Mucosa of descending colon (tissue), 3 donors: ENCODE measurements around the gene PHYKPL. TPM values are rescaled to one million over a fixed set of nuclear protein-coding genes. Genes with fewer than 3 reads are reported as not detected.
"Not testable (repeated sequence)": the region's sequence is repeated elsewhere in the genome, so short reads cannot be mapped to it uniquely, and the experiment has no call there.

Experiments
- ATAC-seq: fragments of 200-7000 bp; cut with Tn5 transposase; one replicate; pipeline ENCODE4 v1.9.1; 2020; ENCODE audit warnings: mild to moderate bottlenecking, moderate library complexity
- DNase-seq, 3 donors: peaks; one replicate each; pipeline ENCODE4 v3.0.0-alpha.2; 2020
- H3K36me3 ChIP-seq: fragments of 200-600 bp; one replicate; pipeline ENCODE4 v1.8.0; 2021; ENCODE audit warnings: low read depth, mild to moderate bottlenecking
- H3K4me1 ChIP-seq: fragments of 200-600 bp; one replicate; pipeline ENCODE4 v1.8.0; 2021; ENCODE audit warnings: low read depth, mild to moderate bottlenecking
- H3K4me3 ChIP-seq: fragments of 200-600 bp; one replicate; pipeline ENCODE4 v1.8.0; 2021; ENCODE audit warnings: mild to moderate bottlenecking
- H3K9me3 ChIP-seq: fragments of 200-600 bp; one replicate; pipeline ENCODE4 v1.8.0; 2021; ENCODE audit warnings: mild to moderate bottlenecking
- intact Hi-C, 2 donors: fragments of 100-400 bp; cut with DNase I in 1 of 2; cut with micrococcal nuclease in 1 of 2; formaldehyde crosslinking; loops; one replicate each; pipeline versions ENCODE4 v1.11.0 to v1.11.1; 2022; cut with DNase I, micrococcal nuclease
- total RNA-seq, 3 donors: library from RNA; stranded (reverse); fragmentation: NEBNext Ultra II Directional in 2 of 3; extraction: Animal tissue kit (Norgen Biotek cat#: 25700) in 2 of 3; gene quantifications; one replicate each; pipeline versions ENCODE4 v1.2.1 to v1.2.4, GENCODE V29; 2021 to 2023
- TF ChIP-seq, protein P1 (sequence below): fragments of 200-600 bp; IDR thresholded peaks from one replicate; pipeline ENCODE4 v1.8.0; 2022; ENCODE audit warnings: antibody characterized with exemption, mild to moderate bottlenecking
- donor health status: DM: no; HTN: no; CAD: no; lungs with moderate emphysema.
- donor health status: DM: no; HTN: no; CAD: no.
- donor health status: DM: no; HTN: yes; CAD: no.

PHYKPL gene
- total RNA-seq, 3 donors from 2014 or later = 179 to 331 (median 194) TPM

DNA sequence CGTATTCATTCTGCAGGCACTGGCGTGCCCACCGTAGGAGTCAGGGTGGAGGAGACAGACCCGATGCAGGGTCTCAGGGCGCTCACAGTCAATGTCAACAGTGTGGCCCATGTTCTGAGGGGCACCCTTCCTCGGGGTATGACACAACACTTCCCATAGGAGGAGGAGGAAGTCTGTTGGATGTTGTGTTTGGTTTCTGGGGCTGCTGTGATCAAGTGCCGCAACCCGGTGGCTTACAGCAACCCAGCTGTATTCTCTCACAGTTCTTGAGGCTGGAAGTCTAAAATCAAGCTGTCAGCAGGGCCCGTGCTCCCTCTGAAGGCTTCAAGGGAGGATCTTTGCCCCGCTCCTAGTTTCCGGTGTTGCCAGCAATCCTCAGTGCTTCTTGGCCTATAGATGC is 33.9 kb downstream of the PHYKPL start:
- DNase-seq = no peak
- ATAC-seq = no peak
- no peaks in the 10 kb centered on the region for H3K9me3 ChIP-seq
- TF ChIP-seq, protein P1, sequence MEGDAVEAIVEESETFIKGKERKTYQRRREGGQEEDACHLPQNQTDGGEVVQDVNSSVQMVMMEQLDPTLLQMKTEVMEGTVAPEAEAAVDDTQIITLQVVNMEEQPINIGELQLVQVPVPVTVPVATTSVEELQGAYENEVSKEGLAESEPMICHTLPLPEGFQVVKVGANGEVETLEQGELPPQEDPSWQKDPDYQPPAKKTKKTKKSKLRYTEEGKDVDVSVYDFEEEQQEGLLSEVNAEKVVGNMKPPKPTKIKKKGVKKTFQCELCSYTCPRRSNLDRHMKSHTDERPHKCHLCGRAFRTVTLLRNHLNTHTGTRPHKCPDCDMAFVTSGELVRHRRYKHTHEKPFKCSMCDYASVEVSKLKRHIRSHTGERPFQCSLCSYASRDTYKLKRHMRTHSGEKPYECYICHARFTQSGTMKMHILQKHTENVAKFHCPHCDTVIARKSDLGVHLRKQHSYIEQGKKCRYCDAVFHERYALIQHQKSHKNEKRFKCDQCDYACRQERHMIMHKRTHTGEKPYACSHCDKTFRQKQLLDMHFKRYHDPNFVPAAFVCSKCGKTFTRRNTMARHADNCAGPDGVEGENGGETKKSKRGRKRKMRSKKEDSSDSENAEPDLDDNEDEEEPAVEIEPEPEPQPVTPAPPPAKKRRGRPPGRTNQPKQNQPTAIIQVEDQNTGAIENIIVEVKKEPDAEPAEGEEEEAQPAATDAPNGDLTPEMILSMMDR = no peak
- no peaks in the 10 kb centered on the region for H3K36me3 ChIP-seq
- intact Hi-C loops = no loop called here
- peaks cover 2% of the 10 kb centered on the region for H3K4me1 ChIP-seq
- H3K4me3 ChIP-seq = no peak overlapping the region

DNA sequence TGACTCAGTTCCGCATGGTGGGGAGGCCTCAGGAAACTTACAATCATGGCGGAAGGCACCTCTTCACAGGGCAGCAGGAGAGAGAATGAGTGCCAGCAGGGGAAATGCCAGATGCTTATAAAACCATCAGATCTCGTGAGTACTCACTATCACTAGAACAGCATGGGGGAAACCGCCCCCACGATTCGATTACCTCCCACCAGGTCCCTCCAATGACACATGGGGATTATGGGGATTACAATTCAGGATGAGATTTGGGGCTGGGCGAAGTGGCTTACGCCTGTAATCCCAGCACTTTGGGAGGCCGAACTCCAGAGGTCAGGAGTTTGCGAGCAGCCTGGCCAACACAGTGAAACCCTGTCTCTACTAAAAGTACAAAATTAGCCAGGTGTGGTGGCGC is 34.5 kb downstream of the PHYKPL start:
- H3K4me1 ChIP-seq, H3K9me3 ChIP-seq, H3K36me3 ChIP-seq, H3K4me3 ChIP-seq, intact Hi-C loops, ATAC-seq, DNase-seq: not testable (repeated sequence)

DNA sequence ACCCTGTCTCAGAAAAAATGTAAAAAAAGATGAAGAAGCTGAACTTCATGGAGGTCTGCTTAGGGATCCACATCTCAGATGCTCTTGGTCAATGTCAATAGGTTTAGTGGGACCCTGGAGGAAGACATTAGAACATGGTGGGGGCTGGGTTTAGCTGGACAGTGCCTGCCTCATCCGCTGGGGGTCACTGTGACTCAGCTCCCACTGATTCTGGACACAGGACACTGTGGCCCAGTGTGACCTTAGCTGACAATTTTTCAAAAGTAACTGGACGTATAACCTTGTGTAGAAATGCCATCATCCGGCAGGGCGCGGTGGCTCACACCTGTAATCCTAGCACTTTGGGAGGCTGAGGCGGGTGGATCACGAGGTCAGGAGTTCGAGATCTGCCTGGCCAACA is 35.6 kb downstream of the PHYKPL start:
- no peaks in the 10 kb centered on the region for H3K4me1 ChIP-seq
- no peak overlapping the region for H3K4me3 ChIP-seq
- H3K9me3 ChIP-seq = no peaks in the 10 kb centered on the region
- H3K36me3 ChIP-seq = no peaks in the 10 kb centered on the region
- DNase-seq = peak in 2 of 3 donors; percentile 50 to 55
- intact Hi-C loops = no loop called here
- TF ChIP-seq, protein P1 = no peak
- peak; percentile 74 for ATAC-seq

DNA sequence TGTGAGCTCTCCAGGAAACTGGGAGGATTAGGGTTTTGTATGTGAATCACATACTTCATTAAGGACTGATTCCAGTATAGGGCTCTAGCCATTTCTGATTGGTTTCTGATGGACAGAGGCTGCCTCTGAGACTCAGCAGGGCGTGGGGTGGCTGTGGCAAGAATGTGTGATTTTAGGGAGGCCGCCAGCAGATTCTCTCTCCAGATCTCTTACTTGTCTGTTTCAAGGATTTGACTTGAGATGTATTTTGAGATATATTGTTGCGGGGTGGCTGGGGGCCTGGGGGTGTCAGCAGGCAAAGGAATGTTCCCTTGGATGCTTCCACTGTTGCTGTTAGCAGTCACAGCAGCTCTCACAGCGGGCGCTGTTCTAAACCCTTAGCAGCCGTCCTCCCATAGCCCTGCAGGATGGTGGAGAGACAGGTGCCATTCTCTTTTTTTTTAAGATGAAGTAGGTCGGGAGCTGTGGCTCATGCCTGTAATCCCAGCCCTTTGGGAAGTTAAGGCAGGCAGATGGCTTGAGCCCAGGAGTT is 36.3 kb downstream of the PHYKPL start:
- DNase-seq = no peak

DNA sequence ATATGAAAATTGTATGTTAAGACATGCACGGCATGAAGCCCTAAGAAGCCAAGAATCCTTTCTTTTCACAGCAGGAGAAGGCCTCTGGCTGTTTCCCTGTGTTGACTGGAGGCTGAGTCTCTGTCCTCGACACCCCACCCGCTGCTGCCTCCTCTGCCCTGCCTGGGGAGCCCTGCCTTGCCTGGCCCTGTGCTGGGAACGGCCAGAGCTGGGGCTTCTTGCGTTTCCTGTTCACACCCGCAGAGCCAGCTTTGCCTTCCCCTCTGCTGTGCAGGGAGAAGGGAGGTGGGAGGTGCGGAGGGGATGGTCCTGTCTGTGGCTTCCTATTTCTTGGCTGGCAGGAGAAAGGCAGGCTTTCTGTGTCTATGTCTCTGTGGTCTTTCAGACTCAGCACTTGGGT is 38.6 kb downstream of the PHYKPL start:
- Histone ChIP-seq H3K4me1 (no peaks in the 10 kb centered on the region), H3K36me3 (no peaks in the 10 kb centered on the region), H3K4me3 (no peak overlapping the region), H3K9me3 (no peaks in the 10 kb centered on the region)
- TF ChIP-seq, protein P1 = no peak
- DNase-seq = no peak
- no peak for ATAC-seq
- intact Hi-C loops = no loop called here

More for the DNA sequence above, 36.3 kb downstream of the PHYKPL start:
- intact Hi-C loops = no loop called here
- Histone ChIP-seq H3K36me3 (no peaks in the 10 kb centered on the region), H3K9me3 (no peaks in the 10 kb centered on the region), H3K4me1 (no peaks in the 10 kb centered on the region), H3K4me3 (no peak overlapping the region)
- no peak for ATAC-seq
- TF ChIP-seq, protein P1 = no peak

DNA sequence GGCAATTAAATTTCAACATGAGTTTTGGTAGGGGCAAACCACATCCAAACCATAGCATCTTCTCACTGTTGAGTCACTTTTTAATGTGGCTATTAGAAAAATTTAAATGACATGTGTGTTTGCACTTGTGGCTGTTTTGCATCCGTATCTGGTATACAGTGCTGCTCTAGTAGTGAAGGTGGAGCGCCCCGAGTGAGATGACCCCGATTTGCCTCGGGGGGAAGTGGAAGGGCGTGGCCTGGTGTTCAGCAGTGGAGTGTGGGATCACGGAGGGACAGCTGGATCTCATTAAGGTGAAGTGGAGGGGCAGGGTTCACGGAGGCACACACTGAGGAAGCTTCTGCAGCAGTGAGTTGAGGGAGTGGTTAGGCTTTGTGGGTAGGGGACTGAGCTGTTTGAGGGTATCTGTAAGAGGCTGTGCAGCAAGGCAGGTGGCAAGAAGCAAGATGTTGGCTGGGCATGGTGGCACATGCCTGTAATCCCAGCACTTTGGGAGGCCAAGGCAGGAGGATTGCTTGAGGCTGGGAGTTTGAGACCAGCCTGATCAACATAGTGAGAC is 39.3 kb downstream of the PHYKPL start:
- Histone ChIP-seq H3K36me3 (no peaks in the 10 kb centered on the region), H3K4me3 (no peak overlapping the region), H3K4me1 (no peaks in the 10 kb centered on the region), H3K9me3 (no peaks in the 10 kb centered on the region)
- ATAC-seq (no peak), DNase-seq (no peak)
- TF ChIP-seq, protein P1 = no peak
- intact Hi-C loops = no loop called here
